ENCODE measurements around the gene TP63. TPM values are rescaled to one million over a fixed set of nuclear protein-coding genes. Genes with fewer than 3 reads are reported as not detected.

Gene TP63
- total RNA-seq, 2 donors from 2014 or later, result not detected

- no peak overlapping the region for H3K4me3 ChIP-seq (ENCODE audit: low read length)
- Mint-ChIP-seq H3K27me3 (ENCODE audit: insufficient read depth) (no peaks in the 10 kb centered on the region), H3K4me1 (peaks cover 9% of the 10 kb centered on the region), H3K4me3 (no peak overlapping the region), H3K36me3 (ENCODE audit: low read depth) (no peaks in the 10 kb centered on the region), H3K9me3 (no peaks in the 10 kb centered on the region), H3K27ac (no peak overlapping the region)
- H3K27ac ChIP-seq (ENCODE audit: low read depth, low read length), result no peak overlapping the region
- H3K27me3 ChIP-seq (ENCODE audit: control insufficient read depth, insufficient read depth, low read length, poor library complexity, severe bottlenecking), result peaks cover 3% of the 10 kb centered on the region
- 83 to 89% methylated on average over 1 to 2 of the region's 2 CpGs for WGBS, 2 experiments (ENCODE audit: insufficient coverage in 1 of 2, insufficient read length in 1 of 2)
- TF ChIP-seq CTCF (conservative IDR thresholded peaks at IDR 0.05), result no peak
- H3K9me3 ChIP-seq (ENCODE audit: control insufficient read depth, low read length), result no peaks in the 10 kb centered on the region
- H3K4me1 ChIP-seq (ENCODE audit: control insufficient read depth, insufficient read depth, low read length), result no peaks in the 10 kb centered on the region
- no peak overlapping the region for H3K9ac ChIP-seq (ENCODE audit: extremely low read depth, low read length, poor library complexity, severe bottlenecking)
- no peaks in the 10 kb centered on the region for H3K36me3 ChIP-seq (ENCODE audit: control insufficient read depth, insufficient read depth, low read length)
- DNase-seq, result no peak
Observed at GRCh38 chr3:189712906-189713483, 81.8 kb downstream of the TP63 start.

DNA sequence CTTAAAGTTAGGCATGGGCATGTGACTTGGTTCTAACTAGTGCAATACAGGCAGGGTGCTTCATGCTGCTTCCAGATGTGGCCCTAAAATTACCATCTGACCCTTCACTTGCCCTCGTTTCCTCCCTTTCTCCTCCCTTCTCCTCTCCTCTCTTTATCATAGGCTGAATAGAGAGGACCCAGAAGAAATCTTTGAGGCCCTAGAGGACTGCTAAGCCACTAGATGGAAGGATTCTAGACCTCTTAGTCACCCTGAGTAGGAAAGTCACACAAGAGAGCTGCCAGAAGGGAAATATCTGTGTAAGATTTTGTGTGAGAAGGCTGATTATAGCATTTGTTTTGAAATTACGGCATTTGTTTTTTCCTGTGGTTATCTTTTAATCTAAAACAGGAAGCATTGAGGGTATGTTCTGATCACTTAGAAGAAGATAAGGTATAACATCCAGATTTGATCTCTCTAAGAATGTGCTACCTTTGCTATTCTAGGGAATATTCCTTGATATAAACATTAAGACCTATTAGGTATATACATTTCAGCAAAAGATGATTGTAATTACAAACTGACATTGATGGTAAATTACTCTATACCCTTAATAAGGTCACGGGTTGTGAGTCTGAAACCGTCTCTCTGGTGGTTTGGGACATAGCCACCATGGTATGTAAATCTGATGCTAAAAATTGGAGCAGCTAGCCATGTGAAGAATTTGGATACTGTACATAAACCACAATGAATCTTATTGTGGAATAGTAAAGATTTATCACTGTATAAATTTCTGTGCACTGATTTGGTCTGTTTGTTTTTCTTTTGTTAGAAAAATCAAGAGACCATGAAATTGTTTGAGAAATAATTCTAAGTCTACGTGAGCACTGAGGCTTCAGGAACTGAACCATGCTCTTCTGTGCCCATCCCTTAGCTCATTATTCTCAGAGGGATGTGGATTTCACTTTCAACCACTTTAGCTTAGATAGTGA, 84.1 kb downstream of the TP63 start:
- H3K27ac Mint-ChIP-seq, result no peak overlapping the region

GRCh38 chr3:189718215-189718614, 87.0 kb downstream of the TP63 start:
- Histone ChIP-seq H3K9me3 (ENCODE audit: control insufficient read depth, low read length) (no peaks in the 10 kb centered on the region), H3K36me3 (ENCODE audit: control insufficient read depth, insufficient read depth, low read length) (no peaks in the 10 kb centered on the region), H3K4me3 (ENCODE audit: low read length) (no peak overlapping the region), H3K9ac (ENCODE audit: extremely low read depth, low read length, poor library complexity, severe bottlenecking) (no peak overlapping the region), H3K27ac (ENCODE audit: low read depth, low read length) (no peak overlapping the region), H3K4me1 (ENCODE audit: control insufficient read depth, insufficient read depth, low read length) (peaks cover 6% of the 10 kb centered on the region), H3K27me3 (ENCODE audit: control insufficient read depth, insufficient read depth, low read length, poor library complexity, severe bottlenecking) (peaks cover 13% of the 10 kb centered on the region)
- H3K36me3 Mint-ChIP-seq (ENCODE audit: low read depth), result no peaks in the 10 kb centered on the region
- H3K27me3 Mint-ChIP-seq (ENCODE audit: insufficient read depth), result no peaks in the 10 kb centered on the region
- DNase-seq, result no peak
- H3K27ac Mint-ChIP-seq, result no peak overlapping the region
- 92% methylated on average over 4 of the region's 4 CpGs; no CpG with 5 or more reads in 1 of the 2 experiments for WGBS, 2 experiments (ENCODE audit: insufficient coverage in 1 of 2, insufficient read length in 1 of 2)
- peaks cover 26% of the 10 kb centered on the region for H3K4me1 Mint-ChIP-seq
- H3K9me3 Mint-ChIP-seq, result no peaks in the 10 kb centered on the region
- no peak for TF ChIP-seq CTCF (conservative IDR thresholded peaks at IDR 0.05)
- no peak overlapping the region for H3K4me3 Mint-ChIP-seq

More for the DNA sequence above, 84.1 kb downstream of the TP63 start:
- H3K4me3 ChIP-seq (ENCODE audit: low read length), result no peak overlapping the region
- no peak for TF ChIP-seq CTCF (conservative IDR thresholded peaks at IDR 0.05)
- Mint-ChIP-seq H3K4me3 (no peak overlapping the region), H3K27me3 (ENCODE audit: insufficient read depth) (no peaks in the 10 kb centered on the region), H3K4me1 (peaks cover 13% of the 10 kb centered on the region), H3K9me3 (no peaks in the 10 kb centered on the region), H3K36me3 (ENCODE audit: low read depth) (no peaks in the 10 kb centered on the region)
- no peaks in the 10 kb centered on the region for H3K4me1 ChIP-seq (ENCODE audit: control insufficient read depth, insufficient read depth, low read length)
- H3K27me3 ChIP-seq (ENCODE audit: control insufficient read depth, insufficient read depth, low read length, poor library complexity, severe bottlenecking), result peaks cover 13% of the 10 kb centered on the region
- no peaks in the 10 kb centered on the region for H3K9me3 ChIP-seq (ENCODE audit: control insufficient read depth, low read length)
- no peak overlapping the region for H3K27ac ChIP-seq (ENCODE audit: low read depth, low read length)
- DNase-seq, result no peak
- no peak overlapping the region for H3K9ac ChIP-seq (ENCODE audit: extremely low read depth, low read length, poor library complexity, severe bottlenecking)
- 85% methylated on average over 5 of the region's 5 CpGs; no CpG with 5 or more reads in 1 of the 2 experiments for WGBS, 2 experiments (ENCODE audit: insufficient coverage in 1 of 2, insufficient read length in 1 of 2)
- H3K36me3 ChIP-seq (ENCODE audit: control insufficient read depth, insufficient read depth, low read length), result no peaks in the 10 kb centered on the region
